Measurements from ENCODE around the gene HRAS. TPM values are rescaled to one million over a fixed set of nuclear protein-coding genes. Genes with fewer than 3 reads are reported as not detected.

Gene HRAS
- total and polyA plus RNA-seq, 2 donors (not counting 1 experiment from before 2014, with no cell fraction given): 63.5 to 86.0 TPM

- H3K4me3 Mint-ChIP-seq: no peak overlapping the region
- no peaks in the 10 kb centered on the region for H3K4me1 Mint-ChIP-seq
- Histone ChIP-seq H3K4me2 (replicated peaks; ENCODE audit: low read depth, low read length, poor library complexity, severe bottlenecking) (no peak overlapping the region), H3K27me3 (replicated peaks in 1 of 4; ENCODE audit: control extremely low read depth in 1 of 4, control insufficient read depth in 3 of 4, insufficient read depth in 4 of 4, low read length in 3 of 4) (no peaks in the 10 kb centered on the region), H4K20me1 (ENCODE audit: control insufficient read depth, insufficient read depth, low read length, poor library complexity, severe bottlenecking) (no peaks in the 10 kb centered on the region), H3K36me3 (replicated peaks in 1 of 2; ENCODE audit: control extremely low read depth in 1 of 2, control insufficient read depth in 1 of 2, extremely low read depth in 1 of 2, insufficient read depth in 2 of 2, low read length in 1 of 2) (peaks cover 0 to 12% of the 10 kb centered on the region in 2 experiments), H3K27ac (ENCODE audit: low read length in 2 of 2) (no peak overlapping the region), H3K79me2 (ENCODE audit: control insufficient read depth, insufficient read depth, low read length) (no peaks in the 10 kb centered on the region), H3K4me3 (ENCODE audit: control extremely low read depth in 1 of 5, extremely low read depth in 1 of 5, insufficient read depth in 1 of 5, low read depth in 2 of 5, low read length in 4 of 5) (no peak overlapping the region), H3K9ac (ENCODE audit: low read length) (no peak overlapping the region), H3K4me1 (ENCODE audit: control insufficient read depth in 2 of 2, insufficient read depth in 2 of 2, low read length in 2 of 2) (no peaks in the 10 kb centered on the region), H2AFZ (ENCODE audit: insufficient read depth, low read depth, low read length, poor library complexity, severe bottlenecking) (no peak overlapping the region), H3K9me3 (ENCODE audit: control extremely low read depth in 1 of 3, control insufficient read depth in 2 of 3, insufficient read depth in 1 of 3, low read length in 2 of 3) (no peaks in the 10 kb centered on the region)
- TF ChIP-seq, protein P1, sequence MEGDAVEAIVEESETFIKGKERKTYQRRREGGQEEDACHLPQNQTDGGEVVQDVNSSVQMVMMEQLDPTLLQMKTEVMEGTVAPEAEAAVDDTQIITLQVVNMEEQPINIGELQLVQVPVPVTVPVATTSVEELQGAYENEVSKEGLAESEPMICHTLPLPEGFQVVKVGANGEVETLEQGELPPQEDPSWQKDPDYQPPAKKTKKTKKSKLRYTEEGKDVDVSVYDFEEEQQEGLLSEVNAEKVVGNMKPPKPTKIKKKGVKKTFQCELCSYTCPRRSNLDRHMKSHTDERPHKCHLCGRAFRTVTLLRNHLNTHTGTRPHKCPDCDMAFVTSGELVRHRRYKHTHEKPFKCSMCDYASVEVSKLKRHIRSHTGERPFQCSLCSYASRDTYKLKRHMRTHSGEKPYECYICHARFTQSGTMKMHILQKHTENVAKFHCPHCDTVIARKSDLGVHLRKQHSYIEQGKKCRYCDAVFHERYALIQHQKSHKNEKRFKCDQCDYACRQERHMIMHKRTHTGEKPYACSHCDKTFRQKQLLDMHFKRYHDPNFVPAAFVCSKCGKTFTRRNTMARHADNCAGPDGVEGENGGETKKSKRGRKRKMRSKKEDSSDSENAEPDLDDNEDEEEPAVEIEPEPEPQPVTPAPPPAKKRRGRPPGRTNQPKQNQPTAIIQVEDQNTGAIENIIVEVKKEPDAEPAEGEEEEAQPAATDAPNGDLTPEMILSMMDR (IDR thresholded peaks at IDR 0.05): no peak
- no peak for TF ChIP-seq EZH2 (IDR thresholded peaks at IDR 0.05; ENCODE audit: borderline replicate concordance, insufficient read depth, low read depth, low read length, poor library complexity, severe bottlenecking)
- DNase-seq (no peak), ATAC-seq (ENCODE audit: low read depth) (no peak)
- 97% methylated on average over 14 of the region's 15 CpGs for WGBS (ENCODE audit: insufficient coverage)
- POLR2A ChIA-PET: no interaction called here
- intact Hi-C loops (cut with micrococcal nuclease): no loop called here
- no peak overlapping the region for H3K27ac Mint-ChIP-seq
- CTCF ChIA-PET: no interaction called here
- no peaks in the 10 kb centered on the region for H3K9me3 Mint-ChIP-seq (ENCODE audit: insufficient read depth)
- no peaks in the 10 kb centered on the region for H3K27me3 Mint-ChIP-seq
Measured at GRCh38 chr11:490930-491260, 44.5 kb downstream of the HRAS start.

- DNase-seq (no peak), ATAC-seq (ENCODE audit: low read depth) (no peak)
- H3K4me2 ChIP-seq (replicated peaks; ENCODE audit: low read depth, low read length, poor library complexity, severe bottlenecking): no peak overlapping the region
- no peaks in the 10 kb centered on the region for H3K4me1 Mint-ChIP-seq
- no peaks in the 10 kb centered on the region for H4K20me1 ChIP-seq (ENCODE audit: control insufficient read depth, insufficient read depth, low read length, poor library complexity, severe bottlenecking)
- no peaks in the 10 kb centered on the region for H3K4me1 ChIP-seq (ENCODE audit: control insufficient read depth in 2 of 2, insufficient read depth in 2 of 2, low read length in 2 of 2)
- ChIA-PET CTCF (no interaction called here), POLR2A (no interaction called here)
- H3K79me2 ChIP-seq (ENCODE audit: control insufficient read depth, insufficient read depth, low read length): no peaks in the 10 kb centered on the region
- peaks cover 0 to 9% of the 10 kb centered on the region in 2 experiments for H3K36me3 ChIP-seq (replicated peaks in 1 of 2; ENCODE audit: control extremely low read depth in 1 of 2, control insufficient read depth in 1 of 2, extremely low read depth in 1 of 2, insufficient read depth in 2 of 2, low read length in 1 of 2)
- H3K27ac ChIP-seq (ENCODE audit: low read length in 2 of 2): no peak overlapping the region
- H3K27me3 Mint-ChIP-seq: no peaks in the 10 kb centered on the region
- no peak for TF ChIP-seq EZH2 (IDR thresholded peaks at IDR 0.05; ENCODE audit: borderline replicate concordance, insufficient read depth, low read depth, low read length, poor library complexity, severe bottlenecking)
- TF ChIP-seq, protein P1 (IDR thresholded peaks at IDR 0.05): no peak
- no peak overlapping the region for H3K4me3 Mint-ChIP-seq
- H3K9me3 Mint-ChIP-seq (ENCODE audit: insufficient read depth): no peaks in the 10 kb centered on the region
- H3K27ac Mint-ChIP-seq: no peak overlapping the region
- H3K9ac ChIP-seq (ENCODE audit: low read length): no peak overlapping the region
- no peaks in the 10 kb centered on the region for H3K9me3 ChIP-seq (ENCODE audit: control extremely low read depth in 1 of 3, control insufficient read depth in 2 of 3, insufficient read depth in 1 of 3, low read length in 2 of 3)
- H2AFZ ChIP-seq (ENCODE audit: insufficient read depth, low read depth, low read length, poor library complexity, severe bottlenecking): no peak overlapping the region
- no peaks in the 10 kb centered on the region for H3K27me3 ChIP-seq (replicated peaks in 1 of 4; ENCODE audit: control extremely low read depth in 1 of 4, control insufficient read depth in 3 of 4, insufficient read depth in 4 of 4, low read length in 3 of 4)
- WGBS (ENCODE audit: insufficient coverage): 94% methylated on average over 38 of the region's 38 CpGs
- intact Hi-C loops (cut with micrococcal nuclease): no loop called here
- no peak overlapping the region for H3K4me3 ChIP-seq (ENCODE audit: control extremely low read depth in 1 of 5, extremely low read depth in 1 of 5, insufficient read depth in 1 of 5, low read depth in 2 of 5, low read length in 4 of 5)
Measured at GRCh38 chr11:490186-490929, 45.0 kb downstream of the HRAS start.

Measured in B cell (primary cell).